ENCODE measurements around the gene GULP1. TPM values are rescaled to one million over a fixed set of nuclear protein-coding genes. Genes with fewer than 3 reads are reported as not detected.

The GULP1 gene
- total RNA-seq, 1 donor = 21.7 TPM

GRCh38 chr2:188471166-188471565, 179.5 kb downstream of the GULP1 start:
- no peak overlapping the region for H2AFZ ChIP-seq (ENCODE audit: low read length)
- H3K27ac ChIP-seq (ENCODE audit: low read depth, low read length) = no peak overlapping the region
- H3K4me1 ChIP-seq (ENCODE audit: insufficient read depth, low read length) = peaks cover 6% of the 10 kb centered on the region
- H4K20me1 ChIP-seq (ENCODE audit: insufficient read depth, low read length) = no peaks in the 10 kb centered on the region
- H3K27me3 ChIP-seq (ENCODE audit: insufficient read depth, low read length) = no peaks in the 10 kb centered on the region
- DNase-seq (ENCODE audit: insufficient read length, low spot score, missing footprints) = no peak
- no peak for TF ChIP-seq CTCF (IDR thresholded peaks at IDR 0.05; ENCODE audit: extremely low read depth, low read depth, low read length)
- H3K79me2 ChIP-seq (ENCODE audit: insufficient read depth, low read length) = no peaks in the 10 kb centered on the region
- H3K4me2 ChIP-seq (ENCODE audit: insufficient read depth, low read length) = no peak overlapping the region
- H3K36me3 ChIP-seq (ENCODE audit: insufficient read depth, low read length) = no peaks in the 10 kb centered on the region
- no peak overlapping the region for H3K4me3 ChIP-seq (ENCODE audit: insufficient read depth, low read length)
- H3K9me3 ChIP-seq (ENCODE audit: low read depth, low read length) = no peaks in the 10 kb centered on the region

GRCh38 chr2:188473306-188473705, 181.6 kb downstream of the GULP1 start:
- no peaks in the 10 kb centered on the region for H3K79me2 ChIP-seq (ENCODE audit: insufficient read depth, low read length)
- H4K20me1 ChIP-seq (ENCODE audit: insufficient read depth, low read length) = no peaks in the 10 kb centered on the region
- no peaks in the 10 kb centered on the region for H3K36me3 ChIP-seq (ENCODE audit: insufficient read depth, low read length)
- H3K4me3 ChIP-seq (ENCODE audit: insufficient read depth, low read length) = no peak overlapping the region
- no peak overlapping the region for H2AFZ ChIP-seq (ENCODE audit: low read length)
- H3K4me2 ChIP-seq (ENCODE audit: insufficient read depth, low read length) = no peak overlapping the region
- H3K4me1 ChIP-seq (ENCODE audit: insufficient read depth, low read length) = peaks cover 6% of the 10 kb centered on the region
- H3K27me3 ChIP-seq (ENCODE audit: insufficient read depth, low read length) = no peaks in the 10 kb centered on the region
- no peak for DNase-seq (ENCODE audit: insufficient read length, low spot score, missing footprints)
- no peak overlapping the region for H3K27ac ChIP-seq (ENCODE audit: low read depth, low read length)
- no peak for TF ChIP-seq CTCF (IDR thresholded peaks at IDR 0.05; ENCODE audit: extremely low read depth, low read depth, low read length)
- H3K9me3 ChIP-seq (ENCODE audit: low read depth, low read length) = no peaks in the 10 kb centered on the region

GRCh38 chr2:188474316-188474715, 182.6 kb downstream of the GULP1 start:
- Histone ChIP-seq H3K4me2 (ENCODE audit: insufficient read depth, low read length) (no peak overlapping the region), H3K27me3 (ENCODE audit: insufficient read depth, low read length) (no peaks in the 10 kb centered on the region), H3K36me3 (ENCODE audit: insufficient read depth, low read length) (no peaks in the 10 kb centered on the region), H3K79me2 (ENCODE audit: insufficient read depth, low read length) (no peaks in the 10 kb centered on the region), H4K20me1 (ENCODE audit: insufficient read depth, low read length) (no peaks in the 10 kb centered on the region), H3K4me3 (ENCODE audit: insufficient read depth, low read length) (no peak overlapping the region), H2AFZ (ENCODE audit: low read length) (no peak overlapping the region), H3K4me1 (ENCODE audit: insufficient read depth, low read length) (peaks cover 6% of the 10 kb centered on the region), H3K27ac (ENCODE audit: low read depth, low read length) (no peak overlapping the region), H3K9me3 (ENCODE audit: low read depth, low read length) (no peaks in the 10 kb centered on the region)
- no peak for DNase-seq (ENCODE audit: insufficient read length, low spot score, missing footprints)
- TF ChIP-seq CTCF (IDR thresholded peaks at IDR 0.05; ENCODE audit: extremely low read depth, low read depth, low read length) = no peak

GRCh38 chr2:188475945-188476344, 184.3 kb downstream of the GULP1 start:
- peaks cover 6% of the 10 kb centered on the region for H3K4me1 ChIP-seq (ENCODE audit: insufficient read depth, low read length)
- no peak for TF ChIP-seq CTCF (IDR thresholded peaks at IDR 0.05; ENCODE audit: extremely low read depth, low read depth, low read length)
- H3K27me3 ChIP-seq (ENCODE audit: insufficient read depth, low read length) = no peaks in the 10 kb centered on the region
- no peak overlapping the region for H2AFZ ChIP-seq (ENCODE audit: low read length)
- H3K4me3 ChIP-seq (ENCODE audit: insufficient read depth, low read length) = no peak overlapping the region
- H3K79me2 ChIP-seq (ENCODE audit: insufficient read depth, low read length) = no peaks in the 10 kb centered on the region
- DNase-seq (ENCODE audit: insufficient read length, low spot score, missing footprints) = no peak
- H3K9me3 ChIP-seq (ENCODE audit: low read depth, low read length) = no peaks in the 10 kb centered on the region
- no peaks in the 10 kb centered on the region for H4K20me1 ChIP-seq (ENCODE audit: insufficient read depth, low read length)
- H3K27ac ChIP-seq (ENCODE audit: low read depth, low read length) = no peak overlapping the region
- peak overlapping the region; percentile 34 for H3K4me2 ChIP-seq (ENCODE audit: insufficient read depth, low read length)
- H3K36me3 ChIP-seq (ENCODE audit: insufficient read depth, low read length) = no peaks in the 10 kb centered on the region
